Cardiac septum (tissue), 1 donor: ENCODE measurements around the gene PRM1. TPM values are rescaled to one million over a fixed set of nuclear protein-coding genes. Genes with fewer than 3 reads are reported as not detected.
A peak's percentile ranks its signal among the peaks of the same experiment; 100 is the strongest.
"Not testable (repeated sequence)": the region's sequence is repeated elsewhere in the genome, so short reads cannot be mapped to it uniquely, and the experiment has no call there.

Experiments used
- DNase-seq: peaks from one replicate; pipeline ENCODE4 v3.0.0-alpha.2; 2020; ENCODE audit warnings: low spot score
- intact Hi-C: fragments of 100-400 bp; cut with DNase I; formaldehyde crosslinking; loops from one replicate; pipeline ENCODE4 v1.14.0; 2022
- total RNA-seq: library from RNA; stranded (reverse); fragmentation: NEBNext Ultra II Directional; extraction: Animal tissue kit (Norgen Biotek cat#: 25700); gene quantifications from one replicate; pipeline ENCODE4 v1.2.1, GENCODE V29; 2021
- donor health status: DM: no; HTN: no; CAD: no.

PRM1 gene
- total RNA-seq, 1 donor from 2014 or later: not detected

DNA sequence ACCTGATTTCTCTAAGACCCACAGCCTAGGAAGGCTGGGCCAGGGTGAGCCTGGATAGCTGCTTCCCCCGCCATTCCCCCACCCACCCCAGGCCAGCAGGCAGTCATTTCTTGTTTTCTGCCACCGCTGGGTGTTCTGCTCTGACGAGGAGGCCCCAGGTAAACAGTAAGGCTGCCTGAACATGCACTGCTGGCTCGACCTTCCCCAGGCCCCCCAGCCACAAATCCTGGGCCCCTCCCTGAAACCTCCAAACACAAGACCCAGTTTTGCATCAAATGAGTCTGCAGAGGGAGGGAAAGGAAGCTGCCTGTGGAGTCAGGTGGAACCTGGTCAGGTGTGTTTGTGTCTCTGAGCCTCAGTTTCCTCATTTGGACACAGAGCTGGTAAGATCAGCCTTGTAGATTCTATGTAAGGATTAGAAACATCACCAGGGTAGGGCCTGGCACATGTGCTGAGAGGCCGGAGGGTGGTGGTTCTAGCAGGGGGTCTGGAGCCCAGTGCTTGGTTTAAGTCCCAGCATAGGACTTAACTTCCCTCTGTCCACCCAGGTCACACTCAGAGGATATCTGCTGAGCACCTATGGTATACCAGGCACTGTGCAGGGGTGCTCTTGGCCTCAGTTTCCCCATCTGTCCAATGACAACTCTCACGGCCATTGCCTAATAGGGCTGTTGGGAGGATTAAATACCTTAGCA, 18.9 kb upstream of the PRM1 start:
- intact Hi-C loops: loop anchor here (5.0 kb wide), 1 partner anchor 43 kb away; the partner anchor contains the start of gene SOCS1
- DNase-seq: no peak

DNA sequence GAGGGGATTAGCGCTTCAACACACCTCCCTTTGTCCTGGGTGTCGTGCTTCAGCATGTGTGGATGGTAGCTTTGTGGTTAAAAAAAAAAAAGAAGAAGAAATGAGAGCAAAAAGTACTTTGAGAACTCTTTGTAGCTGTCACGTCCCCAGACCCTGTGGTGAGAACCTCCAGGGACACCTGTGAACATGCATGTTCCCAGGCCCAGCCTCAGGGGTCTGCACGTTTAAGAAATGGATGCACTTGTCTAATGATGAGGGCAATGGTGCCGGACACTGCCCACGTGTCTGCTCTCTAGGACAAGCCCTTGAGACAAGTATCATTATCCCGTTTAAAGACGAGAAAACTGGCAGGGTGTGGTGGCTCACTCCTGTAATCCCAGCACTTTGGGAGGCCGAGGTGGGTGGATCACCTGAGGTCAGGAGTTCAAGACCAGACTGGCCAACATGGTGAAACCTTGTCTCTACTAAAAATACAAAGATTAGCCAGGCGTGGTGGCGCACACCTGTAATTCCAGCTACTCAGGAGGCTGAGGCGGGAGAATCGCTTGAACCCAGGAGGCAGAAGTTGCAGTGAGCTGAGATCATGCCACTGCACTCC, 17.9 kb upstream of the PRM1 start:
- DNase-seq: not testable (repeated sequence)
- intact Hi-C loops: loop anchor here (5.0 kb wide), 1 partner anchor 42 kb away; the partner anchor contains the start of gene SOCS1

DNA sequence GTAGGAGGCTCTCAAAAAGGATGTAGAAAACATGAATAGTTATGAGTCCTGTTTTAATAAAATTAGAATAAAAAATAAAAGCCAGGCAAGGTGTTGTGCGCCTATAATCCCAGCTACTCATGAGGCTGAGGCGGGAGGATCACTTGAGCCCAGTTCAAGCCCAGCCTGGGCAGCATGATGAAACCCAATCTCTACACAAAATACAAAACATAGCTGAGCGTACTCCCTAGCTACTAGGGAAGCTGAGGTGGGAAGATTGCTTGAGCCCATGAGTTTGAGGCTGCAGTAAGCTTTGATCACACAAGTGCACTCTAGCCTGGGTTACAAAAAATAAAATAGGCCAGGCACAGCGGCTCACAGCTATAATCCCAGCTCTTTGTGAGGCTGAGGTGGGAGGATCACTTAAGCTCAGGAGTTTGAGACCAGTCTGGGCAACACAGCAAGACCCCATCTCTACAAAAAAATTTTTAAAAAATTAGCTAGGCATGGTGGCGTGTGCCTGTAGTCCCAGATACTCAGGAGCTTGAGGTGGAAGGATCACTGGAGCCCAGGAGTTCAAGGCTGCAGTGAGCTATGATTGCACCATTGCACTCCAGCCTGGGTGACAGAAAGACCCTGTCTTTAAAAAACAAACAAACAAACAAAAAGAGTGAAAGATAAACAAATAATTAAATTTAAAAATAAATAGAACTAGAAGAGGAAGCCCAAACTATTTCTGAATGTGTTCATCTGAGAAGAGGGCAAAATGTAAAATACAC, 17.2 kb upstream of the PRM1 start:
- no peak for DNase-seq
- intact Hi-C loops: loop anchor here (5.0 kb wide), 1 partner anchor 41 kb away; the partner anchor contains the start of gene SOCS1

DNA sequence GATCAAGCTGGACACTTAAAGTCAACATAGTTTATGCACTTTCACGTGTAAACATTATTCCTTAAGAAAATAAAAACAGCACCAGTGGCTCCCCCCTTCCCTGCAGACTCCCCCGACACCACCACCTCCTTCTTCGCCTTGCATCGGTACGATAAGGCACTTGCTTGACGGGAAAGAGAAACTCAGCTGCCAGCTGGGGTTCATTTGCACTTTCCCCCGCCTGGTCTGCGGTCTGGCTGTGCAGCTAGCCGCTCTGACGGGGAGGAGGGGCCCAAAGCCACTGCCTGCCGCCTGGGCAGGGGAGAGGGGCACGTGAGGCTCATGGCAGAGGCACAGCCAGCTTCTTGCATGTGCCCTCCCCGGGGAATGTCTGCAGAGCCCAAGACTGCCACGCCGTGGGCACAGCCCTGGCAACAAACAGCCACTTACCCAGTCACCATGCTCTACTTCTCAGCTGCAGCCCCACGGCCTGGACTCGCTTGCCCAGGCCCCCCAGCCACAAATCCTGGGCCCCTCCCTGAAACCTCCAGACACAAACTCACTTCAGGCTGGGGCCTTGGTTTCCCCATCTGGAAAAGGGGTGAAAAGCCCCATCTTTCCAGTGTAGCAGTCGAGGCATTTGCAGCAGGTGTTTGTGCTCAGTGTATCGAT, 16.5 kb upstream of the PRM1 start:
- peak; percentile 91 for DNase-seq
- intact Hi-C loops: loop anchor here (5.0 kb wide), 1 partner anchor 40 kb away; the partner anchor contains the start of gene SOCS1

DNA sequence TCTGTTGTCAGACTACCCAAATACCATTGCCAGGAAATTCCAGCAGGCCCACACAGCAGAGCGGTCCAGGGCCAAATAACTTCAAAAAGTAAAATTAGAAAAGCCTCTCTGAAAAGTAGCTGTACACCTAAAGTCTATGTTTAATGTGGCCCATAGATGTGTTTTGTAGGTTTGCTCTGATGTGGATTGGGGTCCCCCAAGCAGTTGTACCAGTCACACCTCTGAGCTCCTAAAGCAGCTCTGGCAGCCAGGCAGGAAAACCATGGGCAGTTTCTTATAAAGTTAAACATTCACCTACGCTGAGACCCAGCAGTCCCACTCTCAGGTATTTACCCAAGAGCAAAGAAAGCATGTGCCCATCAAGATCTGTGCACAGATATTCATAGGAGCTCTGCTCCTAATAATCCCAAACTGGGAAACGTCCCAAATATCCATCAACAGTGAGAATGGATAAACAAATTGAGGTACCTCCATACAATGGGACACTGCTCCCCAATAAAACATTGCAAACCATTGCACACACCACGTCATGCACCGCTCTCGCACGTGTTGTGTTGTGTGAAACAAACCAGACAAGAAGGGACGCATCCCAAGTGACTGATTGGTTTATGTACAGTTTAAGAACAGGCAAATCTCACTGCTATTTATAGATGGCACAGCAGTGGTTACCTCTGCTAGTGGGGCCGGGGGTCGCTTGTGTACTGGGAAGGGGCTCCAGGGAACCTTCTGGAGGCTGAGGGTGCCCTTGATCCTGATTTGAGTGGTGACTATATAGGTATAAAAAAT, 15.8 kb upstream of the PRM1 start:
- intact Hi-C loops: loop anchor here (5.0 kb wide), 1 partner anchor 40 kb away; the partner anchor contains the start of gene SOCS1
- DNase-seq: no peak

DNA sequence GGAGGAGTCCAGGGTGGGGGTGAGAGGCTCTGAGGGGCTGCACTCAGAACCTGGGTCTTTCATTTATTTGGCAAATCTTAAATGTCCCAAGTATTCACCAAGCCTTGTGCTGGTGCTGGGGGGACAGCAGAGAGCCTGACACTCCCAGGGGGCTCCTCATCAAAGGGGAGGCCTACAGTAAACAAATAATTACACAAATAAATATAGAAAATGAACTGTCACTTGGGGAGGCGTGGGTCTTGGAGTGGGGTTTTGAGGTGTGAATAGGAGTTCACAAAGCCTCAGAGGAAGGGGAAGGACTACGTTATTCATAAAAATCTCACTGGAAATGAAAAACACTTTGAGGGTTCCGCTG, 15.2 kb upstream of the PRM1 start:
- DNase-seq: no peak
- intact Hi-C loops: loop anchor here (5.0 kb wide), 1 partner anchor 39 kb away; the partner anchor contains the start of gene SOCS1

DNA sequence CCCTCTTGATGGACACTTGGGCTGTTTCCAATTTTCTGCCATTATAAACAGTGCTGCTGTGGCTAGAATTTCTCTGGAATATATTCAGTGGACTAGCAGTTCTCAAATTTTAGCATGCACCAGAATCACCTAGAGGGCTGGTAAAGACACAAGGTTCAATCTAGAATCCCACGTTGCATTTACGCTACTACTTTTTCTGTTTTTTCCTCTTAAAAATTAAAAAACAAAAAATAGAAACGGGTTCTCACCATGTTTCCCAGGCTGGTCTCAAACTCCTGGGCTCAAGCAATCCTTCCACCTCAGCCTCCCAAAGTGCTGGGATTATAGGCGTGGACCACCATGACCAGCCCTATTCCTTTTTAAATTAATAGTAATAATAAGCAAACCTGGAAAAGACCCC, 14.5 kb upstream of the PRM1 start:
- no peak for DNase-seq
- intact Hi-C loops: loop anchor here (5.0 kb wide), 1 partner anchor 38 kb away; the partner anchor contains the start of gene SOCS1

DNA sequence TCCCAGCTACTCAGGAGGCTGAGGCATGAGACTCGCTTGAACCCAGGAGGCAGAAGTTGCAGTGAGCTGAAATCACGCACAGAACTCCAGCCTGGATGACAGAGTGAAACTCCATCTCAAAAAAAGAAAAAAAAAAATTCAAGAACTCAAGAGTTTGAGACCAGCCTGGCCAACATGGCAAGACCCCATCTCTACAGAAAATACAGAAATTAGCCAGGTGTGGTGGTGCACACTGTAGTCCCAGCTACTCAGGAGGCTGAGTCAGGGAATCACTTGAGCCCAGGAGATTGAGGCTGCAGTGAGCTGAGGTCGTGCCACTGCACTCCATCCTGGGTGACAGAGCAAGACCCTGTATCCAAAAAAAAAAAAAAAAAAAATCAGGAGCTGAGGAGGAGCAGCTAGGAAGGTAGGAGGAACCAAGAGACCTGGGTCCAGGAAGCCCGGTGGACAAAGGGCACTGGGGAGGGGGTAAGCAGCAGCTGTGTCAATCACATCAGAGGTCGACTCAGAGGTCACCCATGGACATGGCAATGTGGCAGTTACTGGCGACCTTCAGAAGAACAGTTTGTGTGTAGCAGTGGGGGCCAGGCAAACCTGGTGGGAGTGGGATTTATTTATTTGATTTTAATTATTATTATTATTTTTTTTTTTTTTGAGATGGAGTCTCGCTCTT, 11.1 kb upstream of the PRM1 start:
- DNase-seq: no peak
- intact Hi-C loops: no loop called here

DNA sequence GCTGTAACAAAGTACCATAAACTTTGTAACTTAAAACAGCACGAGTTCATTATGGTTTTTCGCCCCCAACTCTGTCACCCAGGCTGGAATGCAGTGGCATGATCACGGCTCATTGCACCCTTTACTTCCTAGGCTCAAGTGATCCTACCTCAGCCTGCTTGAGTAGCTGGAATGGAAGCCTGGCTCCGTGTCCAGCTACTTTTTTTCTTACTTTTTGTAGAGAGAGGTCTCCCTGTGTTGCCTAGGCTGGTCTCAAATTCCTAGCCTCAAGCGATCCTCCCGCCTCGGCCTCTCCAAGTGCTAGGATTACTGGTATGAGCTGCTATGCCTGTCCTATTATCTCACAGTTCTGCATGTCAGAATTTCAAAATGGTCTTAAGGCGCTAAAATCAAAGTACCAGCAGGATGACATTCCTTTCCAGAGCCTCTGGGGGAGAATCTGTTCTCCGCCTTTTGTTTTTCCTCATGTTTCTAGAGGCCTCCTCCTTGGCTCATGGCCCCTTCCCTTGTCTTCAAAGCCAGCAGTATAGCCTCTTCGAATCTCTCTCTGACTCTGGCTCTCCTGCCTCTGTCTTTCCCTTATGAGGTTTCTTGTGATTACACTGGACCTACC, 10.1 kb upstream of the PRM1 start:
- intact Hi-C loops: no loop called here
- no peak for DNase-seq

DNA sequence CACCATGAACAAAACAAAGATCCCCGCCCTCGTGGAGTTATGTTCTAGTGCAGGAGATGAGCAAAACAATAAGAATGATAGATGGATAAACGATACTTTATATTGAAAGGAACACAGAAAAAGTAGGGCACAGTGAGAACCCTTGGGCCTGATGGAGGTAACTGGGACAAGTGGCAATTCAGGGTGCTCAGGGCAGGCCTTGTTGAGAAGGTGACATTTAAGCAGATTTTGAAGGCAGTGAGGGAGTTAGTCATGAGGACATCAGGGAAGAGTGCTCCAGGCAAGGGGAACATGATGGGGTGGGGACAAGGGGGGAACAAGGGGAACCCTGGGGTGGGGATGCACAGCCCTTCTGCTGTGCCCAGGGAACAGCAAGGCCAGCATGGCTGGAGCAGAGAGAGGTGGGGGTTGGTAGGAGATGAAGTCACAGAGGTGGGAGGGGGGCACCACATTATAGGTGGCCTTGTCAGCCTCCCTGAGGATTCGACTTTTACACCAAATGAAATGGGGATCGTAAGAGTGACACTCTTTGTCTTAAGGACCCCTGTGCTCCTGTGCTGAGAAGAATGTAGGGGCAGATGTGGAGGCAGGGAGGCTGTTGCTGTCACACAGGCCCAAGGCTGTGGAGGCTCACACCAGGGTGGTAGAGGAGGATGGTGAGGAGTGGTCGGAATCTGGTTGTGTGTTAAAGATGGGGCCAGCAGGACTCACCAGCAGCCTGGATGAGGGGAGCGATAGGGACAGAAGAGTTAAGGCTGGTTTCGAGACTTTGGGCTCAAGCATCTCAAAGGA, 9.2 kb upstream of the PRM1 start:
- intact Hi-C loops: no loop called here
- no peak for DNase-seq

DNA sequence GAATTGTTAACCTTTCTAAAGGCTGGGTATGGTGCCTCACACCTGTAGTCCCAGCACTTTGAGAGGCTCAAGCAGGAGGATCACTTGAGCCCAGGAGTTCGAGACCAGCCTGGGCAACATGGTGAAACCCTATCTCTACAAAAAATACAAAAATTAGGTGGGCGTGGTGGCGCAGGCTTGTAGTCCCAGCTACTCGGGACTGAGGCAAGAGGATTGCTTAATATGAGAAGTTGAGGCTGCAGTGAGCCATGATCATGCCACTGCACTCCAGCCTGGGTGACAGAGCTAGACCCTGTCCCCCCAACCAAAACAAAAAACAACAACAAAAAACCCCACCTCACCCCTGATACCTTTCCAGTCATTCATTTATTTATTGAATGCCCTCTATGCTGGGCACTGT, 8.6 kb upstream of the PRM1 start:
- DNase-seq, intact Hi-C loops: not testable (repeated sequence)

DNA sequence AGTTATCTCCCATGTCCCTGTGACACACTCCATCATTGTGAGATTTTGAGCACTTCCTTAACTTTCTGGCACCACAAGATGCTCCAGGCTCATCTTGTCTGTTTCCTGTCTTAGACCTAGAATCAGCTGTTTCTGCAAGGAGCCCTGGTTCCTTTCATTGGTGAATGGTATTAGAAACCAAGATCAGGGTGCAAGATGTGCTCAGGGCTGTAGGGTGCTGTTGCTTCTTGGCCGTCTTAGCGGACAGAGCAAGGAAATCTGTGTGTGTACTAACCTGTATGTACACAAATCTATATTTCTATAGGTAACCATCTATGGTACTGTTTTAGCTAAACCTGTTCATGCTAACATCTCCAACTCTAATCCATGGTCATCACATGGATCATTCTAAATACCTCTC, 8.1 kb upstream of the PRM1 start:
- intact Hi-C loops: no loop called here
- DNase-seq: no peak

DNA sequence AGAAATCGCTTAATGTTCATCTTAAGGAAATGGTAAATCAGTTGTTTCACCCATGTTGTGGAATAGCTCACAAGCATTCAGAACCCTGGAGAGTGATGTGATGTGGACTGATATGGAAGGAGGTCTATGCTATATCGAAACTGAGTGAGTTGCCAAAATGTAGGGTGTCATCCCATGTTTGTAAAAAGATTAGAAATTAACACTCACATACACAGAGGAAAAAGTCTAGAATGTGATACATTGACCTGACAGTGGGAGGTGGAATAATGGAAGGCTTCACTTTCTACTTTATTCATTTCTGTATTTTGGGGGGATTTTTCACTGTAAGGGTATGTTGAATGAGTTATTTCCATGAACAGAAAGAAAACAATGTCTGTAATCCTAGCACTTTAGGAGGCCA, 4.7 kb upstream of the PRM1 start:
- DNase-seq: no peak
- intact Hi-C loops: no loop called here

DNA sequence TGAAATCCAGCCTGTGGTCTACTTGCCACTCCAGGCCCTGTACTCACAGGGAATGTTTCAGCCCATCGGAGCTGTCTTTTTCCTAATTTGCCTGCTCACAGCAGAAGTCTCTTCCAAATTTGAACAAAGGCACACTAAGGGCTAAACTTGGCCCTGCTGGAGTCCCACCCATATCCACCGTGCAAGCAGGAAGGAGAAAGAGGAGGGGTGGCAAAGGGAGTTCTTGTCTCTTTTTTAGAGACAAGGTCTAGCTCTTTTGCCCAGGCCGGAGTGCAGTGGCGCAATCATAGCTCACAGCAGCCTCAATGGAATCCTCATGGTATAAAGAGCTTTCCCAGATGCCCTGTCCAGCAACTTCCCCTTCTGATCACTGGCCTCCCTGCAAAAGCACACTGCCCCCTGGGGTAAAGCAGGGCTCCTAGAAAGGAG, 2.7 kb upstream of the PRM1 start:
- intact Hi-C loops: no loop called here
- DNase-seq: no peak

DNA sequence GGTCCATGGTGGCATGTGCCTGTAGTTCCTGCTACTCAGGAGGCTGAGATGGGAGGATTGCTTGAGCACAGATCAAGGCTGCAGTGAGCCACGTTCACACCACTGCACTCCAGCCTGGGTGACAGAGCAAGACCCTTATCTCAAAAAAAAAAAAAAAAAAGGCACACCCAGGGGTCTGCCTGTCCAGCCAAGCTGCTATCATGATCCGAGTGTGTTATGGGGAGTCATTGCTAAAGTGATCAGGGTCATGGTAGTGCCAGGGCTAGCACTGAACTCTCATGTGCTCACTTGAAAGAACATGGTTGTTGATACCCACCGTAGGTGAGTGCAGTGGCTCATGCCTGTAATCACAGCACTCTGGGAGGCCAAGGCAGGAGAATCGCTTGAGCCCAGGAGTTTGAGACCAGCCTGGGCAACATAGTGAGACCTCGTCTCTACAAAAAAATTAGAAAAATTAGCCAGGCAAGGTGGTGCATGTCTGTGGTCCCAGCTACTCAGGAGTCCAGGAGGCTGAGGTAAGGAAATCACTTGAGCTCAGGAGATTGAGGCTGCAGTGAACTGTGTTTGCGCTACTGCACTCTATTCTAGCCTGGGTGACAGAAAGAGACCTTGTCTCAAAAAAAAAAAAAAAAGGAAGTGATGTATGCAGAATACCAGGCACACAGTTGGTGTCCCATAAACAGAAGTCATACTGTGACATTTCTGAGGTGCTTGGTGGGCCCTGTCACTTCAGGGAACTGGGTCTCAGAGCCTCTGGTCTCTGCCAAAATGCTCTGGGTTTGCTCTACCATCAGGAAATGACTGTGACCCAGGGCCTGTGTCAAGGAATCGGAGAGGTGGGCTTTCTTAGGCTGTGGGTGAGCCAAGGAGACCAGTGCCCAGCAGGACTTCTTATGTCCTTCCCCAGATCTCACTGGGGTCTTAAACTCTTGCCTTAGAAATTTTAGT, 2.2 kb downstream of the PRM1 start:
- intact Hi-C loops: no loop called here
- DNase-seq: no peak

DNA sequence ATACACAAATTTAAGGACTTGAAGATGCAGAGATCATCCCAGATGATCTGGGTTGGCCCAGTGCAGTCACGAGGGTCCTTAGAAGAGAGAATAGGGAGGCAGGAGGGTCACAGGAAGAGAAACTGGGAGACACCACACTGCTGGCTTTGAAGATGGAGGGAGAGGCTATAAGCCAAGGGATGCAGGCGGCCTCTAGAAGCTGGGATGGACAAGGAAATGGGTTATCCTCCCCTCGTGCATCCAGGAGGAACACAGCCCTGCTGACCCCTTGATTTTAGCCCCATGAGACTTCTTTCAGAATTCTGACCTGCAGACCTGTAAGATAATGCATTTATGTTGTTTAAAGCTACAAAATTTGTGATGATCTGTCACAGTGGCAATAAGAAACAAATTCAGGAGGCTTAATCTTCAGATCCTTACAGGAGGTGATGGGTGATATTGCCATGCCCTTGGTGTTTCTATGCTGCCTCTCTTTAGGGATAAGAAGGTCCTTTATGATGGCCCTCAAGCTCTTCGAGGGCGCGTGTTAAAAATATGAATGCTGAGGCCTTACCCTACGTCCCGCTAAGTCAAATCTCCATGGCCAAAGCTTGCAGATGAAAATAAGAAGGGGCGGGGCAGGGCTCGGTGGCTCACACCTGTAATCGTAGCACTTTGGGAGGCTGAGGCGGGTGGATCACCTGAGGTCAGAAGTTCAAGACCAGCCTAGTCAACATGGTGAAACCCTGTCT, 3.4 kb downstream of the PRM1 start:
- DNase-seq: no peak
- intact Hi-C loops: no loop called here
